Esophagus (tissue), 2 donors: ENCODE results near the gene TACC2. TPM values are rescaled to one million over a fixed set of nuclear protein-coding genes. Genes with fewer than 3 reads are reported as not detected.

Experiments used
- H3K27ac ChIP-seq, 2 donors: one replicate each; pipeline ENCODE4 v1.5.1; 2013; ENCODE audit warnings: low read depth in 2 of 2, mild to moderate bottlenecking in 2 of 2, inconsistent platforms in 1 of 2, low read length in 1 of 2, moderate library complexity in 1 of 2
- H3K27me3 ChIP-seq, 2 donors: one replicate each; pipeline ENCODE4 v1.6.1; 2013; ENCODE audit warnings: low read length in 2 of 2, control low read depth in 1 of 2, mild to moderate bottlenecking in 1 of 2; ENCODE audit not compliant: insufficient read depth in 2 of 2, control insufficient read depth in 1 of 2
- H3K36me3 ChIP-seq, 2 donors: one replicate each; pipeline ENCODE4 v1.6.1; 2013; ENCODE audit warnings: low read length in 1 of 2; ENCODE audit not compliant: control insufficient read depth in 2 of 2, insufficient read depth in 2 of 2
- H3K4me1 ChIP-seq, 2 donors: one replicate each; pipeline ENCODE4 v1.6.1; 2013; ENCODE audit warnings: low read length in 1 of 2; ENCODE audit not compliant: control insufficient read depth in 2 of 2, insufficient read depth in 2 of 2
- H3K4me3 ChIP-seq, 2 donors: one replicate each; pipeline ENCODE4 v1.5.1; 2013; ENCODE audit warnings: low read length in 2 of 2, mild to moderate bottlenecking in 2 of 2, low read depth in 1 of 2, moderate library complexity in 1 of 2
- H3K9me3 ChIP-seq, 2 donors: one replicate each; pipeline ENCODE4 v1.6.1; 2013; ENCODE audit warnings: mild to moderate bottlenecking in 2 of 2, low read depth in 1 of 2, low read length in 1 of 2, moderate library complexity in 1 of 2; ENCODE audit not compliant: control insufficient read depth in 2 of 2, insufficient read depth in 1 of 2
- WGBS, 2 donors: extraction: QIAGEN DNeasy Blood & Tissue Kit; methylation state at CpG; one replicate each; pipeline ENCODE4 v1.1.7; 2013; 5-methylcytosine and 5-hydroxymethylcytosine counted together
- polyA plus RNA-seq, 2 donors: library from polyadenylated mRNA; stranded (reverse); fragments of 200-250 nt; gene quantifications; one replicate each; pipeline ENCODE4 v1.2.3, GENCODE V29; 2013
- donor health status: healthy with polysubstance abuse.
- donor health status: Bipolar disorder and iron deficiency.

The TACC2 gene
- polyA plus RNA-seq, 2 donors: 47.8 to 51.8 TPM

DNA sequence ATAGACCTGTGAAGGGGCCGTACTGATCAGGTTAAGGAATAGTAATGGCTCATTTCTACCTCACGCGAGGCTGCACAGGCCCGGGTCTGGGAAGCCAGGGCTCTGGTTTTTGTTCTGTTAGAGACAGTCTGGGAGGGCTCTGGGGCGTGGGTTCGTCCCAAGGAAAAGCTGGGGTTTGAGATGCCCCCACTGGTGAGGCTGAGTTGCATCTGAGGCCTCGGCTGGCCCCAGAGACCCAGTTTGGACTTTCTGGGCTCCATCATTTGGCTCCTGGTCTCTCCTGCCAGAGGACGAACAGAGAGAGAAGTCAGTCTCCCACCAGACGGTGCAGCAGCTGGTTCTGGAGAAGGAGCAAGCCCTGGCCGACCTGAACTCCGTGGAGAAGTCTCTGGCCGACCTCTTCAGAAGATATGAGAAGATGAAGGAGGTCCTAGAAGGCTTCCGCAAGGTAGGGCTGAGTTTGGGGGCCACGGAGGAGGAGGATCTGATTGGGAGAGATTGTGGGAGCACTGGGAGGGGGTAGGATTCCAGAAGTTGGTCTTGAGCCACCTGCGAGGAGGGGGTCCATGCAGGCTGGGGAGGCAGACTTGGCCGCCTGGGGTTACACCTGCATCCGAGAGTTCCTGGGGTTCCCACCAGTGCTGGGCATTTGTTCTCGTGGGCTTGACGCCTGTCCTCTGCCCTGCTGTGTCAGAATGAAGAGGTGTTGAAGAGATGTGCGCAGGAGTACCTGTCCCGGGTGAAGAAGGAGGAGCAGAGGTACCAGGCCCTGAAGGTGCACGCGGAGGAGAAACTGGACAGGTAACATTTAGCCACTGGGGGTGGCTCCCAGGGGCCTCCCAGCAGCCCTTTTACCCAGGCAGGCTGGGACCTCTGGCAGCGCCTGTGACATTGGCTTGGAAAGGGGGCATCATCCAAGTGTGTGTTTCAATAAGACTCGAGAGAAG, 259.7 kb downstream of the TACC2 start:
- Histone ChIP-seq H3K36me3 (peaks cover 13 to 38% of the 10 kb centered on the region in 2 donors), H3K4me1 (no peaks in the 10 kb centered on the region)
- 90 to 92% methylated on average over 25 of the region's 25 CpGs for WGBS, 2 donors

DNA sequence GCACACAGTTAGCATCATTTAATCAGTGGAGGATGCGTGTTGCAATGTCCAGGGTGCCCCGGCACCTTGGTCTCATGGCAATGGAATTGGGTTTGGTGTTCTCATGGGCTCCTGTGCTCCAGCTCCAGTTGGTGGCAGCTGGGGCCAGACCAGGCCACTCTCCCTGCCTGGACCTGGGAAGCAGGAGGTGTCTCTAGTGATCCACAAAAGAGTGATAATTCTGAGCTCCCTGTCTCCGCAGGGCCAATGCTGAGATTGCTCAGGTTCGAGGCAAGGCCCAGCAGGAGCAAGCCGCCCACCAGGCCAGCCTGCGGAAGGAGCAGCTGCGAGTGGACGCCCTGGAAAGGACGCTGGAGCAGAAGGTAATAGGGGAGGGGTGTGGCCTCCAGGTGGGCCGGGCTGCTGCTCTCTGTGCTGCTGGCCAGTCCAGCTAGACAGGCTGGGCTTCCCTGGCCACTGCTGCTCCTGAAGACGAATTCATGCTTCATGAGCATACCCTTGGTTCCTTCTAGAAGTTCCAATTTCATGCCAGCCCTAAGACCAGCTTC, 260.4 kb downstream of the TACC2 start:
- H3K36me3 ChIP-seq: peaks cover 14 to 36% of the 10 kb centered on the region in 2 donors
- no peaks in the 10 kb centered on the region for H3K9me3 ChIP-seq
- WGBS, 2 donors: 84 to 86% methylated on average over 11 of the region's 11 CpGs
- no peaks in the 10 kb centered on the region for H3K27me3 ChIP-seq
- no peaks in the 10 kb centered on the region for H3K4me1 ChIP-seq
- no peak overlapping the region for H3K27ac ChIP-seq
- H3K4me3 ChIP-seq: no peak overlapping the region

More for the DNA sequence above, 259.7 kb downstream of the TACC2 start:
- H3K27ac ChIP-seq: no peak overlapping the region
- H3K9me3 ChIP-seq: no peaks in the 10 kb centered on the region
- no peaks in the 10 kb centered on the region for H3K27me3 ChIP-seq
- no peak overlapping the region for H3K4me3 ChIP-seq

- Histone ChIP-seq H3K4me3 (no peak overlapping the region), H3K36me3 (peaks cover 14 to 33% of the 10 kb centered on the region in 2 donors), H3K27me3 (no peaks in the 10 kb centered on the region), H3K27ac (no peak overlapping the region), H3K4me1 (no peaks in the 10 kb centered on the region), H3K9me3 (no peaks in the 10 kb centered on the region)
- WGBS, 2 donors: 88 to 91% methylated on average over 10 of the region's 10 CpGs
Measured at GRCh38 chr10:122249991-122250750, 261.2 kb downstream of the TACC2 start.

DNA sequence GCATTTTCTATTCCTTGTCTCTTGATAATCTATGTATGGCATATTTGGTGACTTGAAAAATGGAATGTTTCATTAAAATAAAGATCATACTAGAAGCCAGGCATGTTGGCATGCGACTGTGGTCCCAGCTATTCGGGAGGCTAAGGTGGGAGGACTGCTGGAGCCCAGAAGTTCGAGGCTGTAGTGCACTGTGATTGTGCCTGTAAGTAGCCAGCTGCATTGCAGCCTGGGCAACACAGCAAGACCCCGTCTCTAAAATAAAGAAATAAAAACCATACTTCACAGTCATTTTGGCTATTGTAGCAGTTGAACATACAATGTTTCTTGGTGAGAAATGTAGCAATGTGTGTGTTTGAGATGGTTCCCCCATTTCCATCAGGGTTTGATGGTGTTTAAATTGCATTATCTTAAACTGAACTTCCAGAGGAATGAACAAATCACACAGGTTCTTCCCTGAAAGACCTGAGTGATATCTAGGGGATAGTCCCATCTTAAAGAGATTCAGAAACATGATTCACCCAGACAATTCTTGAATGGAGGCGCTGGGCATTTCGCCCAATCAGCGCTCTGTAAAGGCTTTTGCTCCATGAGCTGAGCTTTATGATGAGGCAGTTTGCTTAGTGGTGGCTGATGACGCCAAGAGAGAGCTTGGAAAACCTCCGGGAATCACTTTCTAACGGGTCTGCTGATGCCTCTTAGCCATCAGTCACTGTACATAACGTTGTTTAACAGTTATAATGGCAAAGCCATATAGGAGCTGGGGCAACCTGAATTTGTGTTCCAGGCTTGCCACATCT, 262.7 kb downstream of the TACC2 start:
- no peaks in the 10 kb centered on the region for H3K9me3 ChIP-seq
- 80 to 82% methylated on average over 11 of the region's 11 CpGs for WGBS, 2 donors
- H3K4me1 ChIP-seq: no peaks in the 10 kb centered on the region
- no peaks in the 10 kb centered on the region for H3K27me3 ChIP-seq
- no peak overlapping the region for H3K27ac ChIP-seq
- H3K36me3 ChIP-seq: peaks cover 10 to 33% of the 10 kb centered on the region in 2 donors
- no peak overlapping the region for H3K4me3 ChIP-seq

- H3K36me3 ChIP-seq: peaks cover 10 to 33% of the 10 kb centered on the region in 2 donors
- no peaks in the 10 kb centered on the region for H3K27me3 ChIP-seq
- no peaks in the 10 kb centered on the region for H3K9me3 ChIP-seq
- no peaks in the 10 kb centered on the region for H3K4me1 ChIP-seq
- H3K27ac ChIP-seq: no peak overlapping the region
- H3K4me3 ChIP-seq: no peak overlapping the region
- WGBS, 2 donors: 51 to 57% methylated on average over 3 of the region's 3 CpGs
Measured at GRCh38 chr10:122252805-122253204, 263.8 kb downstream of the TACC2 start.

GRCh38 chr10:122253605-122254004, 264.6 kb downstream of the TACC2 start:
- H3K27me3 ChIP-seq: no peaks in the 10 kb centered on the region
- H3K9me3 ChIP-seq: no peaks in the 10 kb centered on the region
- no peak overlapping the region for H3K27ac ChIP-seq
- 89 to 94% methylated on average over 2 of the region's 2 CpGs for WGBS, 2 donors
- H3K4me1 ChIP-seq: no peaks in the 10 kb centered on the region
- H3K4me3 ChIP-seq: no peak overlapping the region
- peaks cover 10 to 37% of the 10 kb centered on the region in 2 donors for H3K36me3 ChIP-seq

DNA sequence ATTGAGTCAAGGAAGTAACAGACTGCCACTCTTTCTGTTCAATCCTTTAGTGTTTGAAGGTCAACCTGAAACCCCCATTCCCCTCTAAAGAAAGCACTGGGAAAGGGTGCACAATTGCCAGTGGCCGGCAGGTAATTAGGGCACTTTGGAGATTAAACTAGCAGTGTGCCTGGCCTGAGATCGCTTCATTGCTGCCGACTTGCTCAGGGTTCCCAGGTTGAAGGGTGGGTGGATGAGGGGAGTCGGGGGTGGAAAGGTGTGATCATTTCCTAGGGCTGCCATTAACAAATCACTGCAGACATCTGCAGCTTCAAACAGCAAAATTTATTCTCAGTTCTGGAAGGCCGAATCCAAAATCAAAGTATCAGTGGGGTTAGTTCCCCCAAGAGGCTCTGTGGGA, 265.9 kb downstream of the TACC2 start:
- 81 to 88% methylated on average over 5 of the region's 5 CpGs for WGBS, 2 donors
- Histone ChIP-seq H3K9me3 (no peaks in the 10 kb centered on the region), H3K36me3 (peaks cover 10 to 33% of the 10 kb centered on the region in 2 donors), H3K4me1 (no peaks in the 10 kb centered on the region), H3K27ac (no peak overlapping the region), H3K27me3 (no peaks in the 10 kb centered on the region), H3K4me3 (no peak overlapping the region)

DNA sequence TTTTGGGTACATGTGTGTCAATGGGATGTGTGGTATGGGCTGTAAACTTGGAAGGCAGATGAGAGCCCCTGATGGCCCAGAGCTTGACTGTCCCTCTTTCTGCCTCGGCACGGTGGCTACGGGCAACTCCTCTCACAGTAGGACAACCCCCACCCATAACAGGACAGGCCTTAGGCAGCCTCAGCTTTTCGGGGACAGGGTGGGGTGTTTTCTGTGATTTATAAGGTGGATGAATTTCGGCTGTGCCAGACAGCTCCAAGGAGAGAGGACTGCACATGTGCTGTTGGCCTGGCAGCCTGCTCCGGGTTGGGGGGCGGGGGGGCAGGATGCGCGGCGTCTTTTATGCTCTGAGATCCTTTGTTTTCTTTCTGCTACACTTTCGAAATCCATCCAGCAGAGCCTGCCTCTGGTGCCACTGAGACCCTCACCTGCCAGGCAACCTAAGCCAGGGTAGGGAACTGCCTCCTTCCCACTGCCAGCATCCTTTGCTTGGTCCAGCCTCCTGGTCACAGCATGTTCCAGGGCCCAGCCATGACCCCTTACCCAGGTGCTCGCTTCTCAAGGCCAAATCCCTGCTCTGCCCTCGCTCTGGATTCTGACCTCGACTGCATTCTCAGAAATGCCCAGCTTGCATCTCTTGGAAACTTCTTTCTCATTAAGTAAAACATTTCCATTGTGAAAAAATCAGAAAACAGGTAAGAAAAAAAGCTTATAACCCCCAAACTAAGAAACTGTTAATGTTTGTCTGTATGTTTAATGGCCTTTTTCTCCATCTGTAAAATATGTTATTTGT, 266.7 kb downstream of the TACC2 start:
- WGBS, 2 donors: 83 to 87% methylated on average over 14 of the region's 14 CpGs
- no peaks in the 10 kb centered on the region for H3K27me3 ChIP-seq
- no peak overlapping the region for H3K27ac ChIP-seq
- H3K4me1 ChIP-seq: no peaks in the 10 kb centered on the region
- H3K9me3 ChIP-seq: no peaks in the 10 kb centered on the region
- peaks cover 10 to 28% of the 10 kb centered on the region in 2 donors for H3K36me3 ChIP-seq
- no peak overlapping the region for H3K4me3 ChIP-seq
